ENCODE results near the gene LEMD3. TPM values are rescaled to one million over a fixed set of nuclear protein-coding genes. Genes with fewer than 3 reads are reported as not detected.

The LEMD3 gene
- total and polyA plus RNA-seq, 8 donors, result 5.5 to 21.2 (median 13.0) TPM

- H3K9me3 ChIP-seq, result no peaks in the 10 kb centered on the region
- intact Hi-C loops (cut with DNase I), result no loop called here
- no peaks in the 10 kb centered on the region for H3K4me1 ChIP-seq
- H3K4me3 ChIP-seq, result no peak overlapping the region
- FAIRE-seq (no peak), ATAC-seq (no peak), DNase-seq (no peak)
- H3K36me3 ChIP-seq, result no peaks in the 10 kb centered on the region
- H3K27ac ChIP-seq, result no peak overlapping the region
- no peak for TF ChIP-seq CTCF (IDR thresholded peaks at IDR 0.05)
- H3K27me3 ChIP-seq, result no peaks in the 10 kb centered on the region
These were observed 90.1 kb downstream of the LEMD3 start for GRCh38 chr12:65259501-65259900.

GRCh38 chr12:65263777-65264176 lies 94.4 kb downstream of the LEMD3 start:
- H3K36me3 ChIP-seq, result no peaks in the 10 kb centered on the region
- intact Hi-C loops (cut with DNase I), result no loop called here
- TF ChIP-seq CTCF (IDR thresholded peaks at IDR 0.05), result no peak
- peaks cover 0 to 4% (median 0%) of the 10 kb centered on the region in 3 donors for H3K4me1 ChIP-seq
- H3K9me3 ChIP-seq, result no peaks in the 10 kb centered on the region
- no peak for FAIRE-seq
- no peak overlapping the region for H3K4me3 ChIP-seq
- DNase-seq, result no peak
- 73 to 82% methylated on average over 4 of the region's 4 CpGs for WGBS, 2 donors
- no peak for ATAC-seq
- no peaks in the 10 kb centered on the region for H3K27me3 ChIP-seq
- no peak overlapping the region for H3K27ac ChIP-seq

GRCh38 chr12:65266408-65266807 lies 97.0 kb downstream of the LEMD3 start:
- ATAC-seq, result no peak
- intact Hi-C loops (cut with DNase I), result no loop called here
- no peak overlapping the region for H3K4me3 ChIP-seq
- no peak overlapping the region for H3K27ac ChIP-seq
- H3K9me3 ChIP-seq, result no peaks in the 10 kb centered on the region
- DNase-seq, result no peak
- peaks cover 0 to 4% (median 0%) of the 10 kb centered on the region in 3 donors for H3K4me1 ChIP-seq
- no peaks in the 10 kb centered on the region for H3K36me3 ChIP-seq
- TF ChIP-seq CTCF (IDR thresholded peaks at IDR 0.05), result no peak
- no peaks in the 10 kb centered on the region for H3K27me3 ChIP-seq
- 89 to 90% methylated on average over 3 of the region's 3 CpGs for WGBS, 2 donors
- FAIRE-seq, result no peak

GRCh38 chr12:65269603-65270002 lies 100.2 kb downstream of the LEMD3 start:
- no peak for TF ChIP-seq CTCF (IDR thresholded peaks at IDR 0.05)
- DNase-seq, result no peak
- FAIRE-seq, result no peak
- H3K9me3 ChIP-seq, result no peaks in the 10 kb centered on the region
- peaks cover 0 to 4% (median 0%) of the 10 kb centered on the region in 3 donors for H3K4me1 ChIP-seq
- no peak for ATAC-seq
- H3K4me3 ChIP-seq, result no peak overlapping the region
- no peak overlapping the region for H3K27ac ChIP-seq
- intact Hi-C loops (cut with DNase I), result no loop called here
- H3K27me3 ChIP-seq, result no peaks in the 10 kb centered on the region
- no peaks in the 10 kb centered on the region for H3K36me3 ChIP-seq
- WGBS, 2 donors, result 76 to 85% methylated on average over 1 of the region's 1 CpG

GRCh38 chr12:65274602-65275272 lies 105.4 kb downstream of the LEMD3 start:
- DNase-seq (no peak), ATAC-seq (no peak), FAIRE-seq (no peak)
- intact Hi-C loops (cut with DNase I), result no loop called here
- Histone ChIP-seq H3K4me1 (no peaks in the 10 kb centered on the region), H3K36me3 (no peaks in the 10 kb centered on the region), H3K27me3 (no peaks in the 10 kb centered on the region), H3K4me3 (no peak overlapping the region), H3K27ac (no peak overlapping the region), H3K9me3 (no peaks in the 10 kb centered on the region)
- WGBS, 2 donors, result 73 to 80% methylated on average over 7 of the region's 7 CpGs
- TF ChIP-seq CTCF (IDR thresholded peaks at IDR 0.05), result no peak
